GM12872 (cell line): ENCODE data around the gene TTLL11.

Experiments used
- TF ChIP-seq, protein P1 (sequence below): IDR thresholded peaks from 3 replicates; pipeline ENCODE4 v1.5.1; 2011; ENCODE audit warnings: low read depth, mild to moderate bottlenecking, low read length, moderate library complexity; ENCODE audit not compliant: insufficient read depth

The TTLL11 gene

DNA sequence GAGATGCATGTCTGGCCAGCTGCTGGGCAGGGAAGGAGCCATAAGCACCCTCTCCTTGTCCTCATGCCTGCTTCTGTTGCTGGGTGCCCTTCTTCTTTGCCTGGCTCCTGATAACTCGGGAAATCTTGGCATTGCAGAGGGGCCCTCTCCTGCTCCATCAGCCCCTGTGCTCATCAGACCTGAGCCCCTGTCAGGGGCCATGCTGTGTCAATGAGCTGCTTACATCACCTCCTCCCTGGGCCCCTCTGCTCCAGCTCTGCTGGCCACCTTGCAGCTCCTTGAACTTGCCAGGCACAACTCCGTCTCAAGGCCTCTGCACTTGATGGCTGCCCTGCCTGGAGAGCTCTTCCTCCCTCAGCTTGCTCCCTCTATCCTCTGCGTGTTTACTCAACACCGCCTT lies 194.3 kb downstream of the TTLL11 start:
- TF ChIP-seq, protein P1, sequence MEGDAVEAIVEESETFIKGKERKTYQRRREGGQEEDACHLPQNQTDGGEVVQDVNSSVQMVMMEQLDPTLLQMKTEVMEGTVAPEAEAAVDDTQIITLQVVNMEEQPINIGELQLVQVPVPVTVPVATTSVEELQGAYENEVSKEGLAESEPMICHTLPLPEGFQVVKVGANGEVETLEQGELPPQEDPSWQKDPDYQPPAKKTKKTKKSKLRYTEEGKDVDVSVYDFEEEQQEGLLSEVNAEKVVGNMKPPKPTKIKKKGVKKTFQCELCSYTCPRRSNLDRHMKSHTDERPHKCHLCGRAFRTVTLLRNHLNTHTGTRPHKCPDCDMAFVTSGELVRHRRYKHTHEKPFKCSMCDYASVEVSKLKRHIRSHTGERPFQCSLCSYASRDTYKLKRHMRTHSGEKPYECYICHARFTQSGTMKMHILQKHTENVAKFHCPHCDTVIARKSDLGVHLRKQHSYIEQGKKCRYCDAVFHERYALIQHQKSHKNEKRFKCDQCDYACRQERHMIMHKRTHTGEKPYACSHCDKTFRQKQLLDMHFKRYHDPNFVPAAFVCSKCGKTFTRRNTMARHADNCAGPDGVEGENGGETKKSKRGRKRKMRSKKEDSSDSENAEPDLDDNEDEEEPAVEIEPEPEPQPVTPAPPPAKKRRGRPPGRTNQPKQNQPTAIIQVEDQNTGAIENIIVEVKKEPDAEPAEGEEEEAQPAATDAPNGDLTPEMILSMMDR: no peak

DNA sequence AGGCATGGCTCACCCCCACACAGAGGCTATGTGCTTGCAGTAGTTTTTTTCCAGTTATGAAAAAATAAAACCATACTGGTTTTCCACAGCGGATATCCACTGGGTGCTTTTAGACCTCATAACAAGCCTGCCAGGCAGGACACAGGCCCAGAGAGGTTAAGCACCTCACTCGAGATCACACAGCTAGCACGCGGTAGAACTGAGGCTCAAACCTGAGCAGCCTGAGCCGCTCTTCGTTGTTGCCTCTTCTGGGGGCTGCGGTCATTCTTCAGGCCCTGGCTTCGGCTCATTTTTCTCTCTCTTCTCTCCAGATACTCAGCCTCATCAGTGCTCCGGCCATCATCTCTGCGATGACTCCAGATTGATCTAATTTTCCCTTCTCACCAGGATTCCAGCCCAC lies 196.0 kb downstream of the TTLL11 start:
- TF ChIP-seq, protein P1: no peak

DNA sequence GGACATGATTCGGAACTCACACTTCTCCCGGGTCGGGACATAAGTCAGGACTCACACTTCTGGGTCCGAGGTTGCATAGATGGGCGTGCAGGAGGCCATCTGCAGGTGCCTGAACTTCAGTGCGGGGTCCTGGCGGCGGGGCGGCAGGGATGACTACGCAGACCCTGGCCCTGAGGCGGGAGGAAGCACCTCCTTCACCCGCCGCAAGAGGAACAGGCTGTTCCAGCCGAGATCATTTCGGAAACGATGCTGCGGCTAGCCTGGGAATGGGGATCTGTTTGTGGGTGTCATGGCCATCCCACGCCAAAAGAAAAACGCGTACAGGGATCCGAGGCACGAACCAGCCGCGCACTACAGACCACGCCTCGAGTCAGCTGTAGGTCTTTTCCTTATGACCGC lies 196.6 kb downstream of the TTLL11 start:
- TF ChIP-seq, protein P1: no peak

DNA sequence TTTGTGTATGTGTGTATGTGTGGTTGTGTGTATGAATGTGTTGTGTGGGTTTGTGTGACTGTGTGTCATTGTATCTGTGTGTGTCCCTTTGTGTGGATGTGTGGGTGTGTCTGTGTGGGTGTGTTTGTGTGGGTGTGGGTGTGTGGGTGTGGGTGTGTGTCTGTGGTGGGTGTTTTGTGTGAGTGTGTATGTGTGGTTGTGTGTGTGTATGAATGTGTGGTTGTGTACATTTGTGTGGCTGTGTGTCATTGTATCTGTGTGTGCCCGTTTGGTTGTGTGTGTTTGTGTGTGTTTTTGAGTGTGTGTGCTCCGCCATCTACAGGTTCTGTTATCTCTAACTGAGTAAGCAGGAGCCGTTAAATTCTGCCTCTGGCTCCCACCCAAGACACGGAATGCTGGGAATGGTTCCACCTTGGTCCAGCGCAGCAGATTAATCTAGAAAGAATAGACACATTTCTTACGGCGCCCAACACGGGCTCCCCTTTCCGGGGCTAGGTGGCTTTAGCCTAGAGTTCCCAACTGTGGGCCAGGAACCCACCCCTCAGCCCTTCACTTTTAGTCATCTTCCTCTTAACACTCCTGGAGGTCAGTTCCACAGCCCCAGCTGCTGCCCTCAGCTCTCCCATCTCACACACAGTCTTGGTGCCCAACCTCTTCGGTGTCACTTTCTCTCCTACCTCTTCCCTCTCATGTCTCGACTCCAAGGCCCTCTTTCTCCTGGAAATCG lies 197.1 kb downstream of the TTLL11 start:
- TF ChIP-seq, protein P1: no peak

DNA sequence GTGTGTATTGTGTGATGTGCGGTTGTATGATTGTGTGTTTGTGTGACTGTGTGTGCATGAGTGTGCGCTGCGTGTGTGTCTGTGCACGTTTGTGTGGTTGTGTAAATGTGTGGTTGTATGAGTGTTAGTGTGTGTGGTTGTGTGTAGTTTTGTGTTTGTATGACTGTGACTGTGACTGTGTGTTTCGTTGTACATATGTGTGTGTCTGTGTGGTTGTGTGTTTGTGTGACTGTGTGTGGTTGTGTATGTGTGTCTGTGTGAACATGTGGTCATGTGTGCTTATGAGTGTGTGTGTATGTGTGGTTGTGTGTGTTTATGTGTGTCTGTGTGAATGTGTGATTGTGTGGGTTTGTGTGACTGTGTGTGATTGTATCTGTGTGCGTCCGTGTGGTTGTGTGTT lies 197.8 kb downstream of the TTLL11 start:
- TF ChIP-seq, protein P1: no peak

DNA sequence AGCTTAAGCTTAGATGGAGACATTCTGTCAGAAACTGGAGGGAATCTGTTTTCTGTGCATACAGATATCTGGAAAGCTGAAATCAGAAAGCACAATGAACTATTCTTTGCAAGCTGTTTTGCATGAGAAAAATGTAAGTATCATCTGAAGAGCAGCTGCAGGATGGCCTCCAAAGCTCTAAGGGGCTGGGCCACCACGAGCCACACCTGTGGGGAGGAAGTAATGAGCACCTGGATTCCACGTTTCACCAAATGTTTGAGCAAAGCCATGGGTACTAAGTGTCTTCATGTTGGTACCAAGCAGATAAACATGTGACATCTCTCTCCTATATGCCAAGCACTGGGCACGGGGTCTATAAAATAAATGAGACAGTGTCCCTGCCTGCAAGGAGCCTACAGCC lies 199.3 kb downstream of the TTLL11 start:
- TF ChIP-seq, protein P1: no peak

DNA sequence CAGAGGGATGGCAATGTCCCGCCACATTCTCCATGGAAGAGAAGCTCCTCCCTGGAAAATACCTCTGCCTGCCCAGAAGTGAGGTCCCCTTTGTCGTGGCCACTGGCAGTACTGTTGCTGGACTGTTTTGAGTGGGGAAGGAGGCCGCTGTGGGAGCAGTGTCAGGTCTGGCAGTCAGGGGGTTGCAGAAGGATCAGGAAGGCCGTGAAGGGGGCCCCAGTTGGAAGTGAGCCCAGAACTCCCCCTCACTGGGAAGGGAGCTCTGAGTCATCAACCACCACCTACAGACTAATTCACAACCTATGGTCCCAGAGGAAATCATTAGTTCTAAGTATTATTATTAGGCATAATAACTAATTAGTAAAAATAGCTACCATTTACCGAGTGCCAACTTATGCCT lies 200.4 kb downstream of the TTLL11 start:
- TF ChIP-seq, protein P1: no peak
